Heart left ventricle (tissue), 13 donors: ENCODE measurements around the gene ARHGAP24.

Experiments used
- CTCF ChIP-seq, 12 donors: fragments of 200-600 bp; sonication (generic) in 4 of 12; IDR thresholded peaks; one replicate each; pipeline versions ENCODE4 v1.5.0 to v1.8.0; 2018 to 2022; ENCODE audit warnings: antibody characterized with exemption in 12 of 12, mild to moderate bottlenecking in 5 of 12
- POLR2A ChIP-seq, 2 donors: fragments of 450-650 bp; IDR thresholded peaks; one replicate each; pipeline ENCODE4 v1.6.1; 2017; ENCODE audit warnings: antibody characterized with exemption in 2 of 2, mild to moderate bottlenecking in 2 of 2, moderate library complexity in 2 of 2
- donor health status: ischemic (EF 13 %, LVEDD 7.1; RV severe dilation, severe dysfunction).
- donor health status: DM: no; HTN: yes; CAD: no.
- donor health status: DM: no; HTN: no; CAD: no.
- donor health status: ischemic (EF 25% LVEDD 6.9; RV normal size, moderate dysfunction).
- donor health status: ischemic (EF 25% LVEDD 5.7; RV mildly dilated, moderate dysfunction).
- donor health status: ischemic (EF 35%, LVEDD 5.7; RV mildly dilated, moderate dysfunction).
- donor health status: nonischemic (EF 11% LVEDD 7.7; RV severe dilation, severe dysfunction).
- donor health status: DM: yes; HTN: yes; CAD: no.
- donor health status: PGD.
- donor health status: ischemic (EF 29% LVEDD 5.4; RV normal size, mild dysfunction).
- donor health status: nonischemic (EF 23%, LVEDD 6.1; RV moderate dilation, normal function).

GRCh38 chr4:85610450-85610849, 135.5 kb downstream of the ARHGAP24 start:
- no peak for TF ChIP-seq CTCF (IDR thresholded peaks at IDR 0.05)
- TF ChIP-seq POLR2A (IDR thresholded peaks at IDR 0.05), result no peak
